ENCODE data around the gene CD48. TPM values are rescaled to one million over a fixed set of nuclear protein-coding genes. Genes with fewer than 3 reads are reported as not detected.

CD48 gene
- total RNA-seq, 1 experiment from 2014 or later: 0.20 TPM

DNA sequence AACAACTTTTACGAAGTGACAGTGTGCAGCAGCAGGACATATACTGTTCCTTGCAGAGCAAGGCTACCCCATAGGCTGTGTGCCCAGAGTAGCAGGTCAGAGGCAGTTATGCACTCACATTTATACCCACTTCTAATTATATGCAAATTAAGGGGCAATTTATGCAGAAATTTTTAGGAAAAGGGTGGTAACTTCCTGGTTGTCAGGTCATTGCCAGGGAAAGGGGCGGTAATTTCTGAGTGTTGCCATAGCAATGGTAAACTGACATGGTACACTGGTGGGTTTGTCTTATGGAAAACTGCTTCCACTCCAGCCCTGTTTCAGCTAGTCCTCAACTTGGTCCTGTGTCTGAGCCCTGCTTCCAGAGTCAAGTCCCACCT lies 52.8 kb downstream of the CD48 start (continued):
- TF ChIP-seq POLR2AphosphoS5 (IDR thresholded peaks at IDR 0.05; ENCODE audit: low read depth, low read length) (no peak), EGR1 (IDR thresholded peaks at IDR 0.05; ENCODE audit: low read depth) (no peak), CEBPB (IDR thresholded peaks at IDR 0.05; ENCODE audit: low read depth) (no peak), YY1 (IDR thresholded peaks at IDR 0.05; ENCODE audit: extremely low read depth, insufficient replicate concordance, low read depth, low read length) (no peak), ZFX (IDR thresholded peaks at IDR 0.05) (no peak), MAX (IDR thresholded peaks at IDR 0.05) (no peak), SIN3A (IDR thresholded peaks at IDR 0.05; ENCODE audit: low read depth) (no peak), REST (IDR thresholded peaks at IDR 0.05; ENCODE audit: low read depth) (no peak)
- TF ChIP-seq, protein P1, sequence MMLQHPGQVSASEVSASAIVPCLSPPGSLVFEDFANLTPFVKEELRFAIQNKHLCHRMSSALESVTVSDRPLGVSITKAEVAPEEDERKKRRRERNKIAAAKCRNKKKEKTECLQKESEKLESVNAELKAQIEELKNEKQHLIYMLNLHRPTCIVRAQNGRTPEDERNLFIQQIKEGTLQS (IDR thresholded peaks at IDR 0.05): no peak

DNA sequence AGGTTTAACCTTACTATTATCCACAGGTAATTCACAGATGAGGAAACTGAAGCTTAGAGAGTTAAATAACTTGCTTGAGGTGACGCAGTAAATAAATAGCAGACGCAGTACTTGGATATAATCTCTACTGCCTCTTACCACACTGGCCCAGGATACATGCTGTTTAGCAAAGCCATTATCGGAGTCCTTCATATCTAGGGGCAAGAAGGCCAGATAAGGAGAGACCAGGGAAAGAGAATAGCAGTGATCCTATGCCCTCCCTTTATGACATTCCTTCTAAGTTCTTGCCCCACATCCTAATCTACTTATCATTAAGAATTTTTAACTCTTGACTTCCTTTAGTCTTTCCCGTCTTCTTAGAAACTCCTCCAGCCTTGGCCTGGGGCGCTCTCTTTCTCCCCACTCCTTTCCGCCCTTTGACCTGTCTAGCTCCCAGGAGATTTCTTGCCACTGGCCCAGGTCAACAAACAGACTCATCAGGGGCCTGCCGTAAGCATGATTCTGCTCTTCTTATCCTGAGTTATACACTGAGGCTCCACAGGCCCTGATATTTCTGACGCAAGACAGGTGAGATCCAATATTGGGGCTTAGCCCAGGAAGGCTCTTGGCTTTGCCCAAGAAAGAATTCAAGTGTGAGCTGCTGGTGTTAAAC lies 53.3 kb downstream of the CD48 start:
- H3K4me2 ChIP-seq (ENCODE audit: low read length): no peak overlapping the region
- no peak overlapping the region for H3K4me3 ChIP-seq (replicated peaks in 1 of 2; ENCODE audit: low read depth in 1 of 2, low read length in 2 of 2)
- H3K79me2 ChIP-seq (ENCODE audit: insufficient read depth, low read length): no peaks in the 10 kb centered on the region
- ATAC-seq (no peak), DNase-seq (ENCODE audit: low read depth, low spot score) (no peak)
- H3K36me3 ChIP-seq (ENCODE audit: control insufficient read depth in 1 of 2, insufficient read depth in 2 of 2, low read length in 2 of 2): no peaks in the 10 kb centered on the region
- no peak overlapping the region for H2AFZ ChIP-seq (ENCODE audit: low read depth, low read length, poor library complexity, severe bottlenecking)
- H4K20me1 ChIP-seq (ENCODE audit: insufficient read depth): no peaks in the 10 kb centered on the region
- ChIA-PET RAD21 (ENCODE audit: low non-redundant PET in 1 of 2, low total read pairs in 2 of 2, uncharacterized antibody in 2 of 2, unreplicated experiment in 2 of 2) (no interaction called here), POLR2A (no interaction called here), CTCF (no interaction called here)
- no peaks in the 10 kb centered on the region for H3K27me3 ChIP-seq (ENCODE audit: insufficient read depth, low read length)
- H3K9me3 ChIP-seq (ENCODE audit: control insufficient read depth in 1 of 2, insufficient read depth in 1 of 2, low read depth in 1 of 2, low read length in 2 of 2): no peaks in the 10 kb centered on the region
- TF ChIP-seq SIN3A (IDR thresholded peaks at IDR 0.05; ENCODE audit: low read depth) (no peak), MAX (IDR thresholded peaks at IDR 0.05) (no peak), REST (IDR thresholded peaks at IDR 0.05; ENCODE audit: low read depth) (no peak)
- no peaks in the 10 kb centered on the region for H3K4me1 ChIP-seq (ENCODE audit: control insufficient read depth in 1 of 2, insufficient read depth in 2 of 2, low read length in 2 of 2)
- intact Hi-C loops (cut with micrococcal nuclease): no loop called here
- no TSS peak for BruUV-seq (replicated peaks)
- H3K27ac ChIP-seq (ENCODE audit: low read depth, low read length): no peak overlapping the region
- no peaks in the 10 kb centered on the region for H3K9me2 ChIP-seq (ENCODE audit: insufficient read depth)
- H3K9ac ChIP-seq (ENCODE audit: low read length): no peak overlapping the region
